Brain microvascular endothelial cell (primary cell): ENCODE measurements around the gene TMEM43.

Experiments
- DNase-seq: peaks from one replicate; pipeline ENCODE4 v3.0.0-alpha.2; 2020
- H3K27ac ChIP-seq: fragments of 250-450 bp; sonication (Bioruptor Pico); 2 replicates; pipeline ENCODE4 v1.5.1; 2020; ENCODE audit warnings: mild to moderate bottlenecking, moderate library complexity
- H3K27me3 ChIP-seq: fragments of 250-450 bp; sonication (Bioruptor Pico); replicated peaks from 2 replicates; pipeline ENCODE4 v1.5.1; 2020; ENCODE audit warnings: mild to moderate bottlenecking
- H3K36me3 ChIP-seq: fragments of 250-450 bp; sonication (Bioruptor Pico); replicated peaks from 2 replicates; pipeline ENCODE4 v1.5.1; 2020; ENCODE audit warnings: mild to moderate bottlenecking
- H3K4me3 ChIP-seq: 2 replicates; pipeline ENCODE4 v1.5.1; 2011; ENCODE audit warnings: low read depth, mild to moderate bottlenecking, control low read depth, low read length, moderate library complexity
- CTCF ChIP-seq: IDR thresholded peaks from 2 replicates; pipeline ENCODE4 v1.5.1; 2011; ENCODE audit warnings: low read depth, mild to moderate bottlenecking, moderate library complexity, low read length, control low read depth, inconsistent platforms; ENCODE audit errors: missing control alignments
- in situ Hi-C: cut with HindIII; loops from 2 replicates; pipeline ENCODE4 v1.10.0; 2017; ENCODE audit warnings: low sequenced_read_pairs, low pct_ligation_motif_present

Gene TMEM43

GRCh38 chr3:14121859-14122258 is 3.0 kb upstream of the TMEM43 start:
- in situ Hi-C loops: no loop called here
- H3K27me3 ChIP-seq: no peaks in the 10 kb centered on the region
- H3K4me3 ChIP-seq: no peak overlapping the region
- H3K27ac ChIP-seq: no peak overlapping the region
- H3K36me3 ChIP-seq: no peaks in the 10 kb centered on the region
- TF ChIP-seq CTCF: no peak
- DNase-seq: no peak

- no peaks in the 10 kb centered on the region for H3K27me3 ChIP-seq
- H3K4me3 ChIP-seq: no peak overlapping the region
- in situ Hi-C loops: no loop called here
- no peak overlapping the region for H3K27ac ChIP-seq
- no peak for DNase-seq
- no peaks in the 10 kb centered on the region for H3K36me3 ChIP-seq
- TF ChIP-seq CTCF: no peak
Observed at GRCh38 chr3:14122301-14122700, 2.6 kb upstream of the TMEM43 start.

GRCh38 chr3:14123308-14124222 is 1.3 kb upstream of the TMEM43 start:
- no peak for DNase-seq
- Histone ChIP-seq H3K36me3 (peaks cover 5% of the 10 kb centered on the region), H3K4me3 (peak overlapping the region; percentile 99), H3K27ac (no peak overlapping the region), H3K27me3 (no peaks in the 10 kb centered on the region)
- TF ChIP-seq CTCF: no peak
- in situ Hi-C loops: no loop called here

- TF ChIP-seq CTCF: no peak
- peak overlapping the region; percentile 99 for H3K4me3 ChIP-seq
- no peaks in the 10 kb centered on the region for H3K27me3 ChIP-seq
- in situ Hi-C loops: no loop called here
- H3K36me3 ChIP-seq: peaks cover 9% of the 10 kb centered on the region
- DNase-seq: no peak
- peak overlapping the region; percentile 2 for H3K27ac ChIP-seq
Observed at GRCh38 chr3:14124223-14124614, 633 bp upstream of the TMEM43 start.

- peak; percentile 37 for TF ChIP-seq CTCF
- Histone ChIP-seq H3K36me3 (peaks cover 16% of the 10 kb centered on the region), H3K4me3 (peak overlapping the region; percentile 99), H3K27ac (peak overlapping the region; percentile 75), H3K27me3 (no peaks in the 10 kb centered on the region)
- in situ Hi-C loops: no loop called here
- peak; percentile 83 for DNase-seq
Observed at GRCh38 chr3:14125193-14126016, 553 bp downstream of the TMEM43 start.
